Endodermal cell (in vitro differentiated cells): Measurements from ENCODE around the gene TNRC6C. TPM values are rescaled to one million over a fixed set of nuclear protein-coding genes. Genes with fewer than 3 reads are reported as not detected.

ENCODE experiments used
- DNase-seq: peaks from one replicate; pipeline ENCODE4 v3.0.0-alpha.2; 2017
- H3K27ac ChIP-seq: 2 replicates; pipeline ENCODE4 v1.5.1; 2013; ENCODE audit warnings: mild to moderate bottlenecking, low read depth, low read length, moderate library complexity
- H3K27me3 ChIP-seq: 2 replicates; pipeline ENCODE4 v1.6.1; 2013; ENCODE audit warnings: mild to moderate bottlenecking, low read length, moderate library complexity; ENCODE audit not compliant: insufficient read depth, control insufficient read depth, poor library complexity, severe bottlenecking
- H3K36me3 ChIP-seq: 2 replicates; pipeline ENCODE4 v1.7.0; 2013; ENCODE audit warnings: mild to moderate bottlenecking, low read length, moderate library complexity; ENCODE audit not compliant: control insufficient read depth, insufficient read depth
- H3K4me1 ChIP-seq: one replicate; pipeline ENCODE4 v1.7.0; 2013; ENCODE audit warnings: low read length; ENCODE audit not compliant: control insufficient read depth, insufficient read depth
- H3K4me3 ChIP-seq: 2 replicates; pipeline ENCODE4 v1.5.1; 2013; ENCODE audit warnings: mild to moderate bottlenecking, low read length, moderate library complexity
- H3K9ac ChIP-seq: 2 replicates; pipeline ENCODE4 v1.6.1; 2013; ENCODE audit warnings: mild to moderate bottlenecking, low read length, moderate library complexity; ENCODE audit not compliant: poor library complexity, severe bottlenecking; ENCODE audit errors: extremely low read depth
- H3K9me3 ChIP-seq: 2 replicates; pipeline ENCODE4 v1.6.1; 2013; ENCODE audit warnings: mild to moderate bottlenecking, low read length, moderate library complexity; ENCODE audit not compliant: control insufficient read depth
- H3K27ac Mint-ChIP-seq: 2 replicates; pipeline ENCODE4 v1.8.0; 2020; ENCODE audit warnings: mixed read lengths
- H3K27me3 Mint-ChIP-seq: 2 replicates; pipeline ENCODE4 v1.8.0; 2021; ENCODE audit warnings: mild to moderate bottlenecking, mixed read lengths; ENCODE audit not compliant: insufficient read depth
- H3K36me3 Mint-ChIP-seq: 2 replicates; pipeline ENCODE4 v1.8.0; 2020; ENCODE audit warnings: low read depth, mixed read lengths
- H3K4me1 Mint-ChIP-seq: 2 replicates; pipeline ENCODE4 v1.8.0; 2020; ENCODE audit warnings: mixed read lengths
- H3K4me3 Mint-ChIP-seq: 2 replicates; pipeline ENCODE4 v1.8.0; 2020; ENCODE audit warnings: mild to moderate bottlenecking, moderate library complexity, mixed read lengths
- H3K9me3 Mint-ChIP-seq: 2 replicates; pipeline ENCODE4 v1.8.0; 2020; ENCODE audit warnings: mild to moderate bottlenecking, mixed read lengths
- WGBS, 2 experiments: methylation state at CpG; one replicate each; pipeline versions ENCODE4 v1.1.5 to v1.1.7; 2013; ENCODE audit warnings: missing lambda C conversion rate in 2 of 2, mixed read lengths in 1 of 2; ENCODE audit not compliant: insufficient coverage in 1 of 2, insufficient read length in 1 of 2; 5-methylcytosine and 5-hydroxymethylcytosine counted together
- total RNA-seq, 2 donors: library from RNA; stranded (reverse); fragmentation: NEBNext Ultra II Directional in 1 of 2; extraction: Animal tissue kit (Norgen Biotek cat#: 25700) in 1 of 2; gene quantifications; 2 replicates in 1 of 2; 3 replicates in 1 of 2; pipeline ENCODE4 v1.2.1, GENCODE V29; 2021
- TF ChIP-seq, protein P1 (sequence below): fragments of 200-600 bp; sonication (generic); conservative IDR thresholded peaks from 2 replicates; pipeline ENCODE4 v1.5.0; 2021; ENCODE audit warnings: antibody characterized with exemption, mild to moderate bottlenecking

The TNRC6C gene
- total RNA-seq, 2 donors from 2014 or later, result 22.4 to 40.2 TPM

DNA sequence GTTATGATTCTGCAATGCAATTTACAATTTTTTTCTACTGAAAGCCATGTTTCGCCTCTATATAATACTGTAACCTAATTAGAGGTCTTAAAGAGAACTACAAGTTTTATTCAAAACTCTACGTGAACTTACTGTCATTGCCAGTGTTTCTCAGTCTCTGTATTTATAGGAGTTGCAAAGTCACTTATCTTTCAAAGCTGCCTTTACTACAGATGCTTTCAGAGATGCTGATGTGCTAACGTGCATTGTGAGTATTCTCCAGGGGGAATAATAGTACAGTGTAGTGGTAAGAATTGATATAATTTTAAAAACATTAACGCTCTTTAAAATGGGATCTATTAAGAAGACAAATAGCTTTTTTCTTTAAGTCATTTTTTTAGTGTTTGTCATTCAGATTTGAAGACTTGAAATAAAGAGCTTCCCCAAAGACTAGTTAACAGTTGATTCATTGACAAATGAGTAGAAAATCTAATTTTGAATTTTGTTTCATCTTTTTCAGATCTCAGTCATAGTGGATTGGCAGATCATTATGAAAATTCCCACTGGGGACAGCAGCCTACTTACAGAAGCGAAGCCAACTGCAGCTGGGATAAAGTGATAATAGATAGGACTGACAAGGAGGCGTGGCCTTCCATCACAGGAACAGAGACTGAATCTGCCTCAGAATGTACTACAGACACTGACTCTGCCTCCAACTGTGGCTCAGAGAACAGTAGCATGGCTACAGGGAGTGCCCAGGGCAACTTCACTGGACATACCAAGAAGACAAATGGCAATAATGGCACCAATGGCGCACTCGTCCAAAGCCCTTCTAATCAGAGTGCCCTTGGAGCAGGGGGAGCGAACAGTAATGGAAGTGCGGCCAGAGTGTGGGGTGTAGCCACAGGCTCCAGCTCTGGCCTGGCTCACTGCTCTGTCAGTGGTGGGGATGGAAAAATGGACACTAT lies 90.1 kb downstream of the TNRC6C start:
- no peak for DNase-seq
- Mint-ChIP-seq H3K4me3 (no peak overlapping the region), H3K9me3 (no peaks in the 10 kb centered on the region), H3K27ac (no peak overlapping the region), H3K4me1 (no peaks in the 10 kb centered on the region), H3K27me3 (no peaks in the 10 kb centered on the region), H3K36me3 (peaks cover 44% of the 10 kb centered on the region)
- Histone ChIP-seq H3K4me1 (no peaks in the 10 kb centered on the region), H3K36me3 (peaks cover 35% of the 10 kb centered on the region), H3K27ac (no peak overlapping the region), H3K27me3 (no peaks in the 10 kb centered on the region), H3K9ac (no peak overlapping the region), H3K4me3 (no peak overlapping the region), H3K9me3 (peaks cover 4% of the 10 kb centered on the region)
- WGBS, 2 experiments, result 97 to 98% methylated on average over 7 to 10 of the region's 10 CpGs
- TF ChIP-seq, protein P1, sequence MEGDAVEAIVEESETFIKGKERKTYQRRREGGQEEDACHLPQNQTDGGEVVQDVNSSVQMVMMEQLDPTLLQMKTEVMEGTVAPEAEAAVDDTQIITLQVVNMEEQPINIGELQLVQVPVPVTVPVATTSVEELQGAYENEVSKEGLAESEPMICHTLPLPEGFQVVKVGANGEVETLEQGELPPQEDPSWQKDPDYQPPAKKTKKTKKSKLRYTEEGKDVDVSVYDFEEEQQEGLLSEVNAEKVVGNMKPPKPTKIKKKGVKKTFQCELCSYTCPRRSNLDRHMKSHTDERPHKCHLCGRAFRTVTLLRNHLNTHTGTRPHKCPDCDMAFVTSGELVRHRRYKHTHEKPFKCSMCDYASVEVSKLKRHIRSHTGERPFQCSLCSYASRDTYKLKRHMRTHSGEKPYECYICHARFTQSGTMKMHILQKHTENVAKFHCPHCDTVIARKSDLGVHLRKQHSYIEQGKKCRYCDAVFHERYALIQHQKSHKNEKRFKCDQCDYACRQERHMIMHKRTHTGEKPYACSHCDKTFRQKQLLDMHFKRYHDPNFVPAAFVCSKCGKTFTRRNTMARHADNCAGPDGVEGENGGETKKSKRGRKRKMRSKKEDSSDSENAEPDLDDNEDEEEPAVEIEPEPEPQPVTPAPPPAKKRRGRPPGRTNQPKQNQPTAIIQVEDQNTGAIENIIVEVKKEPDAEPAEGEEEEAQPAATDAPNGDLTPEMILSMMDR, result no peak

DNA sequence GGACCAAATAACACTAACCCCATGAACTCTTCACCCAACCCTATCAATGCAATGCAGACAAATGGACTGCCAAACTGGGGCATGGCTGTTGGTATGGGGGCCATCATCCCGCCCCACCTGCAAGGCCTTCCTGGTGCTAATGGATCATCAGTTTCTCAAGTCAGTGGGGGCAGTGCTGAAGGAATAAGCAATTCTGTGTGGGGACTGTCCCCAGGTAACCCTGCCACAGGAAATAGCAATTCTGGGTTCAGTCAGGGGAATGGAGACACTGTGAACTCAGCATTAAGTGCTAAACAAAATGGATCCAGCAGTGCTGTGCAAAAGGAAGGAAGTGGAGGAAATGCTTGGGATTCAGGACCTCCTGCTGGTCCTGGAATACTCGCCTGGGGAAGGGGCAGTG lies 91.1 kb downstream of the TNRC6C start:
- Mint-ChIP-seq H3K9me3 (no peaks in the 10 kb centered on the region), H3K4me3 (no peak overlapping the region), H3K36me3 (peaks cover 47% of the 10 kb centered on the region), H3K27ac (no peak overlapping the region), H3K4me1 (no peaks in the 10 kb centered on the region), H3K27me3 (no peaks in the 10 kb centered on the region)
- no peak for DNase-seq
- 84 to 95% methylated on average over 2 of the region's 2 CpGs for whole genome bisulfite sequencing, 2 experiments
- H3K27ac ChIP-seq, result no peak overlapping the region
- no peak overlapping the region for H3K9ac ChIP-seq
- TF ChIP-seq, protein P1, result no peak
- H3K4me3 ChIP-seq, result no peak overlapping the region
- peaks cover 4% of the 10 kb centered on the region for H3K9me3 ChIP-seq
- peaks cover 35% of the 10 kb centered on the region for H3K36me3 ChIP-seq
- H3K27me3 ChIP-seq, result no peaks in the 10 kb centered on the region
- no peaks in the 10 kb centered on the region for H3K4me1 ChIP-seq

DNA sequence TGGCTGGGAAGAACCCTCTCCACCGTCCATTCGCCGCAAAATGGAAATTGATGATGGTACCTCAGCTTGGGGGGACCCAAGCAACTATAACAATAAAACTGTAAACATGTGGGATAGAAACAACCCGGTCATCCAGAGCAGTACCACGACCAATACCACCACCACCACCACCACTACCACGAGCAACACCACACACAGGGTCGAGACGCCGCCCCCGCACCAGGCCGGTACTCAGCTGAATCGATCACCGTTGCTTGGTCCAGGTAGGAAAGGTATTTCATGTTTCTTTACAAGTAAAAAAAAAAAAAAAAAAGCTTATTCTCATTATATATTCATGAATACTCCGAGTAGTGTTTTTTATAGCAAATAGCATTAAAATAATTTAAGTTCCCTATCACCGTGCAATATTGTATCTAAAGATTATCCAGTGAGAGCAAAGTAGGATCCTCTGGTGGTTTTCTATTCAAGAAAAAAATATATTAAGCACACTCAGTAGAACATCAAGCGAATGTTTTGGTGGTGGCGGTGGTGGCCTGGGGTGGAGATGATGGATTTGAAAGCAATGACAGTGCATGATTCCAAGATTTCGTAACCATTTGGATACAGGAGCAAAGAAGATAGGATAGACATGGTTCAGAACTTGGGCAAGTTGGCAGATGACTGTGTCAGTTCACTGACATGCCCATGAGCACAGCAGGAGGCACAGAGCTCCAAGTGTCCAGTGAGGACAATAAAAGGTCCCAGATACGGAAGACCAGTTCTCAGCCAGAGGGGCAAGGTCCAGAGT lies 92.9 kb downstream of the TNRC6C start:
- no peak overlapping the region for H3K27ac Mint-ChIP-seq
- Histone ChIP-seq H3K9ac (no peak overlapping the region), H3K27ac (no peak overlapping the region), H3K36me3 (peaks cover 40% of the 10 kb centered on the region), H3K4me3 (no peak overlapping the region), H3K4me1 (no peaks in the 10 kb centered on the region), H3K27me3 (no peaks in the 10 kb centered on the region), H3K9me3 (no peaks in the 10 kb centered on the region)
- H3K27me3 Mint-ChIP-seq, result no peaks in the 10 kb centered on the region
- H3K4me3 Mint-ChIP-seq, result no peak overlapping the region
- peaks cover 44% of the 10 kb centered on the region for H3K36me3 Mint-ChIP-seq
- WGBS, 2 experiments, result 98 to 99% methylated on average over 4 to 13 of the region's 19 CpGs
- H3K4me1 Mint-ChIP-seq, result no peaks in the 10 kb centered on the region
- DNase-seq, result no peak
- no peaks in the 10 kb centered on the region for H3K9me3 Mint-ChIP-seq
- TF ChIP-seq, protein P1, result no peak
